Kidney epithelial cell (primary cell): Measurements from ENCODE around the gene MRGPRE. TPM values are rescaled to one million over a fixed set of nuclear protein-coding genes. Genes with fewer than 3 reads are reported as not detected.

Experiments used
- DNase-seq: peaks from one replicate; pipeline ENCODE4 v3.0.0-alpha.2; 2010; ENCODE audit warnings: low read depth
- H3K27me3 ChIP-seq: 2 replicates; pipeline ENCODE4 v1.6.0; 2011; ENCODE audit warnings: low read length; ENCODE audit not compliant: control insufficient read depth, insufficient read depth
- H3K36me3 ChIP-seq: 2 replicates; pipeline ENCODE4 v1.5.1; 2011; ENCODE audit warnings: low read length; ENCODE audit not compliant: control insufficient read depth, insufficient read depth
- H3K4me3 ChIP-seq: 2 replicates; pipeline ENCODE4 v1.5.1; 2011; ENCODE audit warnings: low read depth, mild to moderate bottlenecking, control low read depth, low read length
- CTCF ChIP-seq: IDR thresholded peaks from 2 replicates; pipeline ENCODE4 v1.5.1; 2011; ENCODE audit warnings: mild to moderate bottlenecking, moderate library complexity, low read length, control low read depth, inconsistent platforms; ENCODE audit not compliant: insufficient read depth, poor library complexity, severe bottlenecking
- total RNA-seq: library from RNA; depleted of rRNA; stranded (reverse); fragments of >200 nt; gene quantifications from 2 replicates; pipeline ENCODE4 v1.2.3, GENCODE V29; 2015

The MRGPRE gene
- total RNA-seq, 1 donor from 2014 or later: 0.63 TPM

- no peak overlapping the region for H3K4me3 ChIP-seq
- no peak for TF ChIP-seq CTCF
- DNase-seq: no peak
- no peaks in the 10 kb centered on the region for H3K27me3 ChIP-seq
- no peaks in the 10 kb centered on the region for H3K36me3 ChIP-seq
Observed at GRCh38 chr11:3182462-3182852, 49.8 kb downstream of the MRGPRE start.

GRCh38 chr11:3181725-3182461 is 50.3 kb downstream of the MRGPRE start:
- no peaks in the 10 kb centered on the region for H3K36me3 ChIP-seq
- H3K27me3 ChIP-seq: no peaks in the 10 kb centered on the region
- H3K4me3 ChIP-seq: no peak overlapping the region
- no peak for DNase-seq
- TF ChIP-seq CTCF: no peak

- no peak for TF ChIP-seq CTCF
- Histone ChIP-seq H3K4me3 (no peak overlapping the region), H3K36me3 (no peaks in the 10 kb centered on the region), H3K27me3 (no peaks in the 10 kb centered on the region)
- DNase-seq: no peak
Observed at GRCh38 chr11:3180869-3181268, 51.3 kb downstream of the MRGPRE start.

- Histone ChIP-seq H3K4me3 (no peak overlapping the region), H3K27me3 (no peaks in the 10 kb centered on the region), H3K36me3 (no peaks in the 10 kb centered on the region)
- TF ChIP-seq CTCF: no peak
- DNase-seq: no peak
Observed at GRCh38 chr11:3178349-3178748, 53.9 kb downstream of the MRGPRE start.

- no peak overlapping the region for H3K4me3 ChIP-seq
- H3K27me3 ChIP-seq: no peaks in the 10 kb centered on the region
- no peak for TF ChIP-seq CTCF
- DNase-seq: no peak
- H3K36me3 ChIP-seq: no peaks in the 10 kb centered on the region
Observed at GRCh38 chr11:3177931-3178330, 54.3 kb downstream of the MRGPRE start.

Other genes starting within 250 kb of the MRGPRE start
- gene NAP1L4, start 240.1 kb downstream of the MRGPRE start, total RNA-seq: 109 and 121 TPM in 2 replicates
- gene CARS1, start 175.0 kb downstream of the MRGPRE start, total RNA-seq: 92.1 and 98.3 TPM in 2 replicates
- 9.2 and 10.2 TPM in 2 replicates for gene OSBPL5, start 67.1 kb downstream of the MRGPRE start, total RNA-seq
- not detected in 2 replicates for gene MRGPRG, start 13.6 kb downstream of the MRGPRE start, total RNA-seq
- gene ZNF195, start 146.7 kb upstream of the MRGPRE start, total RNA-seq: 53.5 and 72.5 TPM in 2 replicates